Measurements from ENCODE around the gene CCDC43.
"Not testable (repeated sequence)": the region's sequence is repeated elsewhere in the genome, so short reads cannot be mapped to it uniquely, and the experiment has no call there.

CCDC43 gene, protein sequence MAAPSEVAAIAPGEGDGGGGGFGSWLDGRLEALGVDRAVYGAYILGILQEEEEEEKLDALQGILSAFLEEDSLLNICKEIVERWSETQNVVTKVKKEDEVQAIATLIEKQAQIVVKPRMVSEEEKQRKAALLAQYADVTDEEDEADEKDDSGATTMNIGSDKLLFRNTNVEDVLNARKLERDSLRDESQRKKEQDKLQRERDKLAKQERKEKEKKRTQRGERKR

DNA sequence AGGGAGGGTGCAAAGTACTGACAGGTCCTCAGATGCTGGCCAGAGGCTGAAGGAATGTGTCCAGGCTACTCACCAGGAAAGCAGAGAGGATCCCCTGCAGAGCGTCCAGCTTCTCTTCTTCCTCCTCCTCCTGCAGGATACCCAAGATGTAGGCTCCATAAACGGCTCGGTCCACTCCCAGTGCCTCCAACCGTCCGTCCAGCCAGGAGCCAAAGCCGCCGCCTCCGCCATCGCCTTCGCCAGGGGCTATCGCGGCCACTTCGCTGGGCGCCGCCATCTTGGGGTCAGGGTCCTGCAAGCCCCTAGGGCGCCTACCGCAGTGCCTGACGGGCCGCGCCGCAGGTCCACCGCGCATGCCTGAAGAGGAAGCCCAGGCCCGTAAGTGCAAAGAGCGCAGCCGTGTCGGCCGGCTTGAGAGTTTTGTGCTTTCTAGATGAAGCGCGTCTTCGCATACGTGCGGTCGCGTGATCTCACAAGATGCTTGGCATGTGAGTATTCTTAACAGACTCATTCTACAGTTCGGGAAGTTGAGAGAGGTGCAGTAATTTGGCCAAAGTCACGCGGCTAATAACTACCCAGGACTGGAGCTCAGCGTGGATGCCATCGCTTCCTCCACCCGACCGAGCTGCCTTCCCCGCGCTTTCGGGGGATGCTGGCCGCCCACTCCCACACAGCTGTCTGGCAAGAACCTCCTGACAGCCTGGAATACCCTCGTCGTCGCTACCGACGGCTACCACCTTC is at the start of gene CCDC43:
Gene CCDC43 (minus strand): TSS at position 300 of the 741 bp plus-strand sequence. CDS start 23 bp downstream, at position 277.
- DNase-seq (ENCODE audit: low read depth in 2 of 2, low spot score in 1 of 2) = peak; percentile 75 to 85

DNA sequence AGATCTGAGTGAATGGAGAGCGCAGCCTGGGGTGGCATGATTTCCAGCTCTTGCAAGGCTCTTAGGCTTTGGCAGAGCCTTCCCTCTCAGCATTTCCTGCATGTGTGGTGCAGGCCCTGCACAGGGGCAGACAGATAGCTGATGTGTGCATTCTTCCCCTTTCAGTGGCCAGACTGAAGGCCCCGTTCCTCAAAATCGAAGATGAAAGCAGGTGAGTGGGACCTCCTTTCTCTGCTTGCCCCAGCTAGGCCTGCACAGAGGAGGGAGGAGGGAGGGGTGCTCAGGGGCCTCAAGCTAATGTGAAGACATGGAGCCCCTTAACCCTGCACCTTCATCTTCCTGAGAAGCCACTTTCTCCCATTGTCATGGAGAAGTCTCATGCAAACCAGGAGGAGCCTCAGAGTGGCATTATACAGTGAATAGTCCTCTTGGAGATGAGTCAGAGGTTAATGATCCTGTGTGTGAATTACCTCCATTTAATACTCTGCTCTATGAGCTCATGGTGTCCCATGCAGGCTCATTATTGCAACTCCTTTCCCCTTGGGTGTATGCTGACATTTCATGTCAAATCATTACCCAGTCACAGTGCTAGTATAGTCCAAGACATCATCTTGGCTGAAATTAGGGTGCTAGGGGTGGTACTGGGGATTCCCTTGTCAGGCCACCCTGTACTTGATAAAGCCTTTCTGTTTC is 48.8 kb upstream of the CCDC43 start:
- DNase-seq (ENCODE audit: low read depth in 2 of 2, low spot score in 1 of 2) = no peak

DNA sequence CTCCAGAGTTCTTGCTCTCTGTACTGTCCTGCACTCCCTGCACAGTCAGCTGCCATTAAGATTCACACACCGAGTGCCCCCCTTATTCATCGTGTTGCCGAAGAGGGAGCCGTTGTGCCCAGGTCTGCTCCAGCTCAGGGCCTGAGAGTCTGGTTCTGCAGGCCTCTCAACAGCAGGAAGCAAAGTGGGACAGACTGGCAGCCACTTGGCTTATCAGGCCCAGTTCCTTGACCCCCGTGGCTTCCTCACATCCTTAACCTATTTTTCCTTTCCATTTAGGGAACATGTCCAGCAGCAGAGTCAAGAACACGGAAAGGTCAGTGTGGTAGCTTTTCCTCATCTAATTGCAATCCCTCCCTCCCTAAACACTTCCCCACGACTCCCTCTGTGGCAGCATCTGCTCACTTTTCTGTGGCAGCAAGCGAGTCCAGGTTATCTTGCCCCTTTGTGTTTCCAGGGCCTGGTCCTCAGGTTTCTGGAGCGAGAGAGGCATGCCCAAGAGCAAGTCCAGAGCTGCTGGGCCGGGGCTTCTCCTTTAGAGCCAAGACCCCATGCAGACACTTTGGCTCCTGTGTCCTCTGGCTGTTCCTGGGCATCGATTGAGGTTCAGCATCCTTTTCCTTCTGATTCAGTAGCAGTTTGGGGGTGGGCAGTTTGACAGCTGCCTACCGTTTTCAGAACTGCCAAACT is 47.1 kb upstream of the CCDC43 start:
- no peak for DNase-seq (ENCODE audit: low read depth in 2 of 2, low spot score in 1 of 2)

DNA sequence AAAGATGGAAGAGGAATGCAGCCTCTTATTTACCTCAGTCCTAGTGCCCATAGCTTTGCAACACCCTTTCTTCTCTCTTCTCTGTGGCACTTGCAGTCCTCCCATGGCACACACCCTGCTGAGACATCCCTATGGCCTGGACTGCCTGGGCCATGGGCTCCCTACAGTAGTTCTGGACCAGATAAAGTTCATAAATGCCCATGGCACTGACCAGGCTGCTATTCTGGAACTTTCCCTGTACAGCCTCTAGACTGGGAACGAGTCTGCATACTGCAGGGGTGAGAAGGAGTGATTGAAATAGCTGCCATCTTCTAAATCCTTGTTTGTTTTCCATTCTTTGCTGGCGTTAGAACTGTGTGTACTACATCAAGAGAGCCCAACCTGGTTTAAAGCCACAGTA is 44.7 kb upstream of the CCDC43 start:
- no peak for DNase-seq (ENCODE audit: low read depth in 2 of 2, low spot score in 1 of 2)

DNA sequence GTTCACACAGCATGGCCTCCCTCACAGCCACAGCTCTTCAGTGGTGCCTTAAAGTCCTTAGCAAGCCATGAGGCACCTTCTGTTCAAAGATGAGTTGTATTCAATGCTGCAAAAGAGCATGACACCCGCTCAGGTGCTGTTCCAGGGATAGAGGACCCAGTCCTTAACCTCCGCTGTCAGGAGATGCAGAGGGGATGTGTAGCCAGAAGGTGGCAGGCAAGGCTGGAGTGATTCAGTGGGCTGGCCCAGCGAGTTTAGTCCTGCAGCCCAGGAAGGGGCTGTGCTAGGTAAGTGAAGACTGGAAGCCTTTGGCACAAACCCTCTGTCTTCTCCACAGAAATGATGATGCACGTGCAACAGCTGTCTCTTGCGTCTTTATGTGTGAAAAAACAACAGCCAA is 44.2 kb upstream of the CCDC43 start:
- no peak for DNase-seq (ENCODE audit: low read depth in 2 of 2, low spot score in 1 of 2)

DNA sequence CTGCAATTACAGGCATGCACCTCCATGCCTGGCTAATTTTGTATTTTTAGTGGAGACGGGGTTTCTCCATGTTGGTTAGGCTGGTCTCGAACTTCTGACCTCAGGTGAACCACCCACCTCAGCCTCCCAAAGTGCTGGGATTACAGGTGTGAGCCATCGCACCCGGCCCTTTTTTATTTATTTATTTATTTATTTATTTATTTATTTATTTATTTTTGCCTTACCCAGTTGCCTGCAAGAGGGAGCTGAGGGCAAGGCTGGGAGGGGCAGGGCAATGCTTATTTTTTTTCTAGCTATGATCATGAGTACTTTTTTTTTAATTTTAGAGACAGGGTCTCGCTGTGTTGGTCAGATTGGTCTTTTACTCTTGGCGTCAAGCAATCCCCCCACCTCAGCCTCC is 36.5 kb upstream of the CCDC43 start:
- not testable (repeated sequence) for DNase-seq (ENCODE audit: low read depth in 2 of 2, low spot score in 1 of 2)

DNA sequence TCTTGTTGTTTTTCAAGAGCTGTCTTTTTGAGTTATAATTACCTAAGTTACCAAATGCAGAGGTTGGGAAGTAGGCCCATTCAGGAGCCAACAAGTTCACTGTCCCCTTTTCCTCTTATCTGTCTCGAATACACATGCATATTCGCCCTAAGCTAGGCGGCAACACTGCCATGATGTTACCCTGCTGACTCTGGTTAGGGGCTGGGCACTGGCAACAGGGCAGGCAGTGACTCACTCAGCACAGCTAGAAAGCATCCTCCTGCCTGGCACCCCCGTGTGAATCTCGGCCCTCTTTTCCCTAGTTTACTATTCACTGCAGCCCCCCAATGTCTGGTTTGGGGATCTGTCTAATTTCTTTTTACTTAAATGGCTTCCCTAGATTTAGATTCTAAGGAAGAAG is 32.7 kb upstream of the CCDC43 start:
- no peak for DNase-seq (ENCODE audit: low read depth in 2 of 2, low spot score in 1 of 2)

DNA sequence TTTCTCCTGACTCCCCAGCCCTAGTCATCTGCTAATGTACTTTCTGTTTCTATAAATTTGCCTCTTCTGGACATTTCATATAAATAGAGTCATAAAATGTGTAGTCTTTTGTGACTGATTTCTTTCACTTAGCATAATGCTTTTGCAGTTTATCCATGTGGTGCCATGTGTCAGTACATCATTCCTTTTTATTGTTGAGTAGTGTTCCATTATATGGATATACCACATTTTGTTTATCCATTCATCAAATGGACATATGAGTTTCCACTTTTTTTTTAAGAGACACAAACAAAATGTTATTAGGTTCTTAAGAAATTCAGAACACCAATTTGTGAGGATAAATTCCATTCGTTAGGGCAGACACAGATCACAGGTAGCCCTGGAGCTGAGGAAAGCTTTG is 29.9 kb upstream of the CCDC43 start:
- DNase-seq (ENCODE audit: low read depth in 2 of 2, low spot score in 1 of 2) = no peak

DNA sequence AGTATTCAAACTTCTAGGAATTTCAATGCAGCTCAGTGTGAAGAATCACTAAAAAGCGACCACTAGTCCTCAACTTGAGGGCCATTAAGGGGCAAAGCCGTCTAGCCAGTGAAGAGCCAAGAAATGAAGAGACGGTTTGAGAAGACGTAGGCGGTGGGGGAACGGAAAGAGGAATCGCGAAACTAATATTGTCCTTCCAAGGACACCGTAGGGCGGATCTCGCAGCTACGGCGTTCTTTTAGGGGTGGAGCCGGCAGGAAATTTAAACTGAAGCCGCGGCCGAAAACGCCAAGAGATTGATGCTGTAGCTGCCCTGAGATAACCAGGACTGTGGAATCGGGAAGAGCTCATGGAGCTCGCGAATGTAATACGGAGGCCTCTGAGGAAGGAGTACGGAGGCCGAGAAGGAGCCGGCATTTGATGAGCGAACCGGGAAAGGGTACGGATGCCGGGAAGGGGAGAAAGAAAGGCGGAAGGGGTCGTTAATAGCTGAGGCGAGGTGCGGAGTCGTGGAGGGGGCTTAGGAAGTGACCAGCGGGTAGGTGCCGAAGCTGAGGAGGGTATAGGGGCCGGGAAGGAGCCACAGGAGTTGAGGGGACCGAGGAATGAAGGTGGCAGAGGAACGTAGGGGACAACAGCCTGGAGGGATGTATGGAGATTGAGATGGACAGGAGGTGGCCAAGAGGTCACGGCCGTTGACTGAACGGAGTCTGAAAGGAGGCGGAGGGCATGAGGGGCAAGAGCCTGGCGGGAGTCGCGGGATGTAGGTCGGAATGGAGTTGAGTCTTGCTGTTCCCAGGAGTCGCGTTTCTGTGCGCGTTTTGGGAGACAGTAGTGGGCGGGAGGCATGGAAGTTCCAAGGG is 19.1 kb upstream of the CCDC43 start, which contains the start of gene DBF4B:
Gene DBF4B (plus strand): TSS at position 265 of the 863 bp plus-strand sequence. CDS start 156 bp downstream, at position 421.
- DNase-seq (ENCODE audit: low read depth in 2 of 2, low spot score in 1 of 2) = peak; percentile 45 to 69

DNA sequence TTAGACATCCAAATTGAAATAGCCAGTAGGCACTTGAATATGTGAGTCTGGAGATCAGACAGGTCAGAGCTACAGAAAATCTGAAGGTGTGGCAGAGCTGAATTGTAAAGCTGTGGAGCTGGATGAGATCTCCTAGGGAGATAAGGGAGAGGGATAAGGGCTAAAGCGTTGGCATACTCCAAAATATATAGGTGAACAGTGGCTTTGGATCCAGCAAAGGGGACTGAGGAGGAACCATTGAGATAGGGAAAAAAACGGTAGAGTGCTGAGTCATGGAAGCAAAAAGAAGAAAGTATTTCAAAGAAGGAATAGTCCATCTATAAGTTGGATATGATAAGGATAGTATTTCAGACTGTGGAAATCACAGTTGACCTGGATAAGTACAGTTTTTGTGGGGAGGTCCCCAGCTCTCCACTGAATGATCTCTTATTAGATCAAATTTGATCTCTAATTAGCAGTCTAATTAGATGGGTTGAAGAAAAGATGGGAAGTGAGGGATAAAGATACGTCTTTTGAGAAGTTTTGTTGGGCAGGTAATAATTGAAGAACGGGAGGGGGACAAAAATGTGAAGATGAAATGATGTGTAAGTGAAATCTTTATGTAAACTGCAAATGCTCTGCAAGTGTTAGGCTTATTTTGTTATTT is 18.3 kb upstream of the CCDC43 start:
- DNase-seq (ENCODE audit: low read depth in 2 of 2, low spot score in 1 of 2) = no peak

DNA sequence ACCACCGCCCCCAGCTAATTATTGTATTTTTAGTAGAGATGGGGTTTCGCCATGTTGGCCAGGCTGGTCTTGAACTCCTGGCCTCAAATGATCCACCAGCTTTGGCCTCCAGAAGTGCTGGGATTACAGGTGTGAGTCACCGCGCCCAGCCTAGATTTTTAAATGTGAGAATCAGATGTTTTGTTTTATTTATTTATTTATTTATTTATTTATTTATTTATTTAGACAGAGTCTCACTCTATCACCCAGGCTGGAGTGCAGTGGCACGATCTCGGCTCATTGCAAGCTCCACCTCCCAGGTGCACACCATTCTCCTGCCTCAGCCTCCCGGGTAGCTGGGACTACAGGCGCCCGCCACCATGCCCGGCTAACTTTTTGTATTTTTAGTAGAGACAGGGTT is 10.7 kb upstream of the CCDC43 start:
- DNase-seq (ENCODE audit: low read depth in 2 of 2, low spot score in 1 of 2) = not testable (repeated sequence)

DNA sequence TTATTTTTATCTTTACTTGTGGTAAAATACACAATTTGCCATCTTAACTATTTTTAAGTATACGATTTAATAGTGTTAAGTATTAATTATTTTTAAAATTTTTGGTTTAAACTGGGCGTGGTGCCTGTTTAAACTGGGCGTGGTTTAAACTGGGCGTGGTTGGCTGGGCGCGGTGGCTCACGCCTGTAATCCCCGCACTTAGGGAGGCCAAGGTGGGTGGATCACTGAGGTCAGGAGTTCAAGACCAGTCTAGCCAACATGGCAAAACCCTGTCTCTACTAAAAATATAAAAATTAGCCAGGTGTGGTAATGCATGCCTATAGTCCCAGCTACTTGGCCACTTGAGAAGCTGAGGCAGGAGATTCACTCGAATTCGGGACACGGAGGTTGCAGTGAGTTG is 4.0 kb upstream of the CCDC43 start:
- DNase-seq (ENCODE audit: low read depth in 2 of 2, low spot score in 1 of 2) = no peak

DNA sequence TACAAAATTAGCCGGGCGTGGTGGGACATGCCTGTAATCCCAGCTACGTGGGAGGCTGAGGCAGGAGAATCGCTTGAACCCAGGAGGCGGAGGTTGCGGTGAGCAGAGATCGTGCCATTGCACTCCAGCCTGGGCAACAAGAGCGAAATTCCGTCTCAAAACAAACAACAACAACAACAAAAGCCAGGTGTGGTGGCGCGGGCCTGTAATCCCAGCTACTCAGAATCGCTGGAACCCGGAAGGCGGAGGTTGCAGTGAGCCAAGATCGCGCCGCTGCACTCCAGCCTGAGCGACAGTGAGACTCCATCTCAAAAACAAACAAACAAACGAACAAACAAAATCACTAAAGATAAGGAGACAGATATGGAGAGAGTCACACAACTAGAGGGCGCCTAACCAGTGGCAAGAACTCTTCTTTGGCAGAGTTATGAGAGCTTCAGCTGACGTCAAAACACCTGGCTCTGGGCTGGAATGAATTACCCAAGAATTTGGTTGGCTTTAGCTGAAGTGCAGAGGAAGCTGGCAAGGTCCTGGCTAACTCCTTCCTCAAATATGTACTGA is 1.2 kb upstream of the CCDC43 start:
- not testable (repeated sequence) for DNase-seq (ENCODE audit: low read depth in 2 of 2, low spot score in 1 of 2)

DNA sequence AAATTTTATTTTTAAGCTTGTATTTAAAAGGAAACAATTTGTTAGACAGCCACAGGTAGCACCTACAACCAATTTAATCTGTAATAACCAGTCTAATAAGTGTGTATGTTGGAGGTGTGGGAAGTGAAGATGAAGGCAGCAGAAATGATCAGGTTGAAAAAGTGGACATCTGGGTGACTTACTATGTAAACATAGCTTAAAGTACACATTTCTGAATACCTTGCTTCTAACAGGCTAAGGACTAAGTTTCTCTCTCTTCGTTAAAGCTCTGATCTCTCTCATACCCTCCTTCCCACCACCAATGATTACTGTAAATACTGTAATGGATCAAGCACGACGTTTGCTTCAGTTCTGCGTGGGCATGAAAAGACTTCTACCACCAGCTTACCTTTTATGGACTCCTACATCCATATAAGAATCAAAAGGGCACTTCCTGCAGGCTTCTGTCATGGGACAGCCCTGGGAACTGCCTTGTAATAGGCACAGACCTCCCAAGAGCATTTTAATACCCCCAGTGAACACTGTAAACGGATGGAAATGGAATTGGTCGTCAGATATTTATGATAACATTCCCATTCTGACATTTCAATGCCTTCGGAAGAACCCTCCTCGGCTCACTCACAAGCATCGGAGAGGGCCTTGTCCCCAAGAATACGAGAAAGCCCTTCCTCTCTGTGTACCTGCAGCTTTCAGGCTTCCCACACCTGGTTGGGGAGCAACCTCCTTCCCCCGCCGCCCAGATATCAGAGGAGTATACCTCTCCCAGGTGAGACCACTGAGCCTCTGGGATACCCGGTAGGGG is 700 bp downstream of the CCDC43 start:
- DNase-seq (ENCODE audit: low read depth in 2 of 2, low spot score in 1 of 2) = no peak

DNA sequence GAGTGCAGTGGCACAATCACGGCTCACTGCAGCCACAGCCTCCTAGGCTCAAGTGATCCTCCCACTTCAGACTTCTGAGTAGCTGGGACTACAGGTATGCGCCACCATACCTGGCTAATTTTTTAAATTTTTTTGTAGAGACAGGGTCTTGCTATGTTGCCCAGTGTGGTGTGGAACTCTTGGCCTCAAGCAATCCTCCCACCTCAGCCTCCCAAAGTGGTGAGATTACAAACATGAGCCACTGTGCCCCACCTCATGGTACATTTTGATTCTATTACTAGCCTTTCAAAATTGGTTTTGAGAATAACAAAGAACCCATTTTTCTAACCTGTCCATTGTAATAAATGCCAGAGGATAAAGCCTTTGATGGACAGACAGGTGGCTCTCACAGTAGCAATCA is 1.4 kb downstream of the CCDC43 start:
- DNase-seq (ENCODE audit: low read depth in 2 of 2, low spot score in 1 of 2) = no peak

DNA sequence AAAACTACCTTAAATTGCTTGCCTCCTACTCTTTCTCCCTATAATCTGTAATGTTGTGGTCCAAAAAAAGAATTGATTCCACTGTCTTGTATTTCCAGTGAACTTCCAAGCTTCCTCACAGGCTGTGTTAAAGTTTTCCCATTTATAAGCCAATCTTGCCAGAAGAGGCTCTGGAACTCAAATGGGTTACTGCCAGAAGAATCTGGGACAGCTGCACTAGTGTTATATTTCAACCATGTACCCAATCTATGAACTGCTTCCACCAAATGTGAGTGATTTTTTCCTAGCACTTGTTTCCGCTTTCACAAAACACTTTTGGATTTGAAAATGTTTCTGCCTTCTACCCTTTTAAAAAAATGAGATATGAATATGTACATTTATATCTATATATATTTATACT is 1.8 kb downstream of the CCDC43 start:
- DNase-seq (ENCODE audit: low read depth in 2 of 2, low spot score in 1 of 2) = no peak

DNA sequence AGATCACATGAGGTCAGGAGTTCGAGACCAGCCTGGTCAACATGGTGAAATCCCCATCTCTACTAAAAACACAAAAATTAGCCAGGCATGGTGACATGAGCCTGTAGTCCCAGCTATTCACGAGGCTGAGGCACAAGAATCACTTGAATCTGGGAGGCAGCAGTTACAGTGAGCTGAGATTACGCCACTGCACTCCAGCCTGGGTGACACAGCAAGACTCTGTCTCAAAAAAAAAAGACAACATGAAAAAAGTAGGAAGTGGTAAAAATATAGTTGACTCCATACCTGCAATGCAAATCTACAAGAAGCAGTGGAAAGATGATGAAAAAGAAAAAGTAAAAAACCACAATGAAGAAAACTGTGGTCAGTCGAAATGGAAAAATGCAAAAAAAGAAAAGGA is 6.3 kb downstream of the CCDC43 start:
- not testable (repeated sequence) for DNase-seq (ENCODE audit: low read depth in 2 of 2, low spot score in 1 of 2)

DNA sequence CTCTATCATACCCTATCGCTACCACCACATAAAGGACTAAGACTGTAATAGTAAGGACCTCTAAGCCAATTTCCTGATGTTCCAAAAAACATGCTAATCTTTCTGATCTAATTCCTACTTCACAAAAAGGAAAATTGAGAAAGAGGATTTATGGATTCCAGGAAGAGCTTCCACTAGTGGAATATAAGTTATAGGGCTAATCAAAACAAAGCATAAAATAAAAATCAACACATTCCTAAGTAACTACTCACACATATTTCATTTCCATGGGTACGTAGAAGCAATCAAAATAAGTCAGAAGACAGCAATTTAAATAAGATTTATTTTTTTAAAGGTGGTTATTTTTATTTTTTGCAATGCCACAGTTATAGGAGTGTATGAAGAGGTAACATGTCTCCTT is 12.4 kb downstream of the CCDC43 start:
- DNase-seq (ENCODE audit: low read depth in 2 of 2, low spot score in 1 of 2) = no peak

DNA sequence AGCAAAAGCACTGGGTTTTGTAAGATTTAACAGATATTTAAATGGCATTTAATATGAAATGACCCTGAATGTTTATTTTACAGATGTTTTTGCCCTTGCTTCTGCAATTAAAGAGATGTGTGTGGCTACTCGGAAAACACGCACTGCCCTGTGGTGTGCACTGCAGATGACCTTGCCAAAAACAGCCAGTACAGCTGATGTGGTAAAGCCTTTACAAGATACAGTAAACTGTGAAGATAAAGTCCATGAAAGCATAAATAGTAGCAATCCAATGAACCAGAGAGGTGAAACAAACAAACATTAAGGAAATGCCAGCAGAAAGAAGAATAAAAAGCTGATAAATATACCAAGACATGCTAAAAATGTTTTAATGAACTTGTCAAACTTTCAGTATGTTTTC is 15.7 kb downstream of the CCDC43 start:
- no peak for DNase-seq (ENCODE audit: low read depth in 2 of 2, low spot score in 1 of 2)
